GM19238 (cell line): ENCODE measurements around the gene ACTL7B.
"Not testable (repeated sequence)": the region's sequence is repeated elsewhere in the genome, so short reads cannot be mapped to it uniquely, and the experiment has no call there.

ENCODE experiments used
- DNase-seq: peaks from one replicate; pipeline ENCODE4 v3.0.0; 2011; ENCODE audit warnings: low spot score; ENCODE audit not compliant: insufficient read length

The ACTL7B gene

GRCh38 chr9:108844856-108845255, 10.9 kb downstream of the ACTL7B start:
- no peak for DNase-seq

- DNase-seq: no peak
These were observed 11.4 kb downstream of the ACTL7B start for GRCh38 chr9:108844391-108844790.

- no peak for DNase-seq
These were observed 13.0 kb downstream of the ACTL7B start for GRCh38 chr9:108842610-108843295.

GRCh38 chr9:108839561-108839960, 16.2 kb downstream of the ACTL7B start:
- DNase-seq: not testable (repeated sequence)

GRCh38 chr9:108838017-108838416, 17.8 kb downstream of the ACTL7B start:
- DNase-seq: no peak

GRCh38 chr9:108837530-108837929, 18.3 kb downstream of the ACTL7B start:
- DNase-seq: no peak

GRCh38 chr9:108836781-108837180, 19.0 kb downstream of the ACTL7B start:
- no peak for DNase-seq

GRCh38 chr9:108836319-108836718, 19.5 kb downstream of the ACTL7B start:
- no peak for DNase-seq

GRCh38 chr9:108835831-108836230, 20.0 kb downstream of the ACTL7B start:
- DNase-seq: no peak

- no peak for DNase-seq
These were observed 20.7 kb downstream of the ACTL7B start for GRCh38 chr9:108834959-108835665.

- no peak for DNase-seq
These were observed 23.6 kb downstream of the ACTL7B start for GRCh38 chr9:108832179-108832500.

- DNase-seq: no peak
These were observed 24.1 kb downstream of the ACTL7B start for GRCh38 chr9:108831496-108832178.

GRCh38 chr9:108830272-108830671, 25.5 kb downstream of the ACTL7B start:
- no peak for DNase-seq

- no peak for DNase-seq
These were observed 32.0 kb downstream of the ACTL7B start for GRCh38 chr9:108823829-108824228.

- no peak for DNase-seq
These were observed 39.7 kb downstream of the ACTL7B start for GRCh38 chr9:108816037-108816436.

GRCh38 chr9:108815156-108815555, 40.6 kb downstream of the ACTL7B start:
- no peak for DNase-seq

GRCh38 chr9:108813951-108814601, 41.7 kb downstream of the ACTL7B start:
- no peak for DNase-seq

- no peak for DNase-seq
These were observed 43.3 kb downstream of the ACTL7B start for GRCh38 chr9:108812396-108813025.

GRCh38 chr9:108811944-108812343, 43.8 kb downstream of the ACTL7B start:
- DNase-seq: no peak

- no peak for DNase-seq
These were observed 46.5 kb downstream of the ACTL7B start for GRCh38 chr9:108809269-108809668.
